Activated gamma-delta T cell treated with Interleukin-2 at 50 U/mL for 16 hours (primary cell): ENCODE data around the gene KIF18B.

Experiments used
- DNase-seq: peaks from one replicate; pipeline ENCODE4 v3.0.0-alpha.2; 2020

The KIF18B gene

DNA sequence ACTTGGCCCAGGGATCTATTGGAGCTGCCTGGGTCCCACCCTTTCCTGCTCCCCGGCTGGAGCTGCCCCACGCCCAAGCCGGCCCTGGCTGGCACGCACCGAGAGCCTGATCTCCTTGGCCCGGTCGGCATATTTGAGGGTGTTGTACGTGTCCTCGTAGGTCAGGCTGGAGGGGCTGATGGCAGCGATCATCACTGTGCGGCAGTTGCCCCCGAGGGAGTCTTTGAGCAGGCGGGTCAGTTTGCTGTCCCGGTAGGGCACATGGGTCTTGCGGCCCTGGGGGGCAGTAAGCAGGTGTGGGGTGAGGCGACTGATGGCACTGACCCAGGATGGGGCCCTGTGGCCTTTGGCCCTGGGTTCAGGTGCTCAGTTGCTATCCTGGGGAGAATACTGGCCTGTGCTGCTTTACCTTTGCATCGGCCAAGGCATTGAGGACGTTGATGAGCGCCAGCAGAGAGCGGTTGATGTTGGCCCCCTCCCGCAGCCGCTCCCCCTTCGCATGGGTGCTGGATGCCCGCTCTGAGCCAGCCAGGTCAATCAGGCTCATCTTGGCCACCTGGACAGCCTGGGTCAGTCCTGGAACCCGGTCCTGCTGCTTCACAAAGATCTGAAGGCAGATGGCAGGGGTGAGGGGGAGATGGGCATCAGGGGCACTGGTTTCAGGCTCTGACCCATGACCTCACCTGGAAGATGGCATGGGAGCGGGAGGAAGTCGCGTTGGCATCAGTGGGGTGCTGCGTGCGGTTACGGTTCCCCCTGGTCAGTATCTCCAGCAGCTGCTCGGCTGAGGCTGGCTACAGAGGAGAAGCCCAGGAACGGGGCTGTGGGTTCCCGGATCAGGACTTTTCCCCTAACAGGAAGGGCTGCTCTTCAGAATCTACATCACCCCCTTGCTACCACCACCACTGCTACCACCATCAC, 13.5 kb downstream of the KIF18B start:
- no peak for DNase-seq

DNA sequence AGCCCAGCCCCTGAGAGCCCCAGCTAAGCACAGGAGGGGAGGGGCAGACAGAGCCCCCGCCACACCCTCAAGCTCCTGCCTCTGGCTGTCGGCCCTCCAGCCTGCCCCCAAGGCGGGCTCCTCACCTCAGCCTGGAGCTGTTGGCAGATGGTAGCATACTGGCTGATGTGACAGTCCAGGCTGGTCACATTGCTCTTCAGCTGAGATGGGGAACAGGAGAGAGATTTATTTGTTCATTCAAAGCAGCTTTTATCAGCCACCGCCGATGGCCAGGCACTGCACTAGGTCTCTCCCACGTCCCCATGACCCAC, 14.8 kb downstream of the KIF18B start:
- DNase-seq: no peak

DNA sequence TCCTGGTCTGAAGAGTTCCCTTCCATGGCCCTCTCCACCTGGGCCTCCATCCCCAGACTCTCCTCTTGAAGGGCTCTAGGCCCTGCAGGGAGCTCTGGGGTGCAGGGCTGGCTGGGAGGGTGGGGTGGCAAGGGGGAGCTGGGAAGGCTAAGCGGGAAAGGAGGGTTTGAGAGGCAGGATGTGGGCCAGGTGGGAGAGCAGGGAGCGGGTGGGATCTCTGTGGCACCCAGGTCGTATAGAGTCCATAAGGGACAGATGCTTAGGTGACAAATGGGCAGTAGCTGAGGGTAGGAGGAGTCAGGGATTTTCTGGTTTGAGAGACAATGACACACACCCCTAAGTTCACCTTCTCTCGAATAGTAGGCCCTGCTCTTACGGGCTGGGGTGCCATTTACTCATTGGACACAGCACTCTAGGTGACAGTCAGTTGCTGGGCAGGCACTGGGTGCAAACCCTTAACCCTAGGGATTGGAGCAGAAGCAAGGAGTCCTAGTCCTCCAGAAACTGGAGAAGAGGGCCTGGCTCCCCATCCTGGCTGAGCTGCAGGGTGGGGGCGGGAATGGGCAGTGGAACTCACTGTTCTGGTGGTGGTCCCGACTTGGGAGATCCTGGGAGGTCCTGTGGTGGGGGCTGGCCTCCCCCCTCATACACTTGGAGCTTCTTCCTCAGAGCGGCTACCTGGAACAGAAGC, 15.3 kb downstream of the KIF18B start:
- DNase-seq: no peak

DNA sequence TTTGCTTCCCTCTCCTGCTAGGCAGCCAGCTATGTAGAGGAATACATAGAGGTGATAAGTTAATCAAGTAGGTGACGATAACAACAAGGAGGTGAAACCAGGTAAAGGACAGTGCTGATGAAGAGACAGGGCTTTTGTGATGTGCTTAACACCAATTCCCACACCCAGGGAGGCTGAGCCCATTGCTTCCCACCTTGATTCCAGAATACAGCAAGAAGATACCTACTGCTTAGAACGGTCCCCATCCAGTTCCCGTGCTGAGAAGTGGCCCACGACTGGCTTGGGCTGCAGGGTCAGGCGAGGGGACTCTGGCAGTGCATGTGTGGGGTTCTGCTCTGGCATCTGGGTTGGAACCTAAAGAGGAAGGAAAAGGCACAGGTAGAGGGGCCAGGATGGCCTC, 16.2 kb downstream of the KIF18B start:
- no peak for DNase-seq

DNA sequence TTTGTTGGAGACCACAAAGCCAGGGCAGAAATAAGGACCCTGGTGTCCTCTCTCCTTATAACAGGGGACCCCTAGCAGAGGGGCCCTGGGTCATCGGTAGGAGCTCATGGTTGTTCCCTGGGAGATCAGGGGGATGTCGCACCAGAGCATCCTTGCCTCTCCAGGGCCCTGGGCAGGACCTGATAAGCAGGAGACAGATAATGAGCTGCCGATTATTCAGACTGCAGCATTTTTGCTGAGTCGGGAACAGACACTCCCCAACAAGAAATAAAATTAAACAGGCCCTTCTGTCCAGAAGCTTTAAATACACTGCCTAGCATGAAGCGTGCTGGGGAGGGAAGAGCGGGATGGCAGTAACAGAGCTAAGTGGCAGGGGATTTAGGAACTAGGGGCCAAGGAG, 16.9 kb downstream of the KIF18B start:
- no peak for DNase-seq

DNA sequence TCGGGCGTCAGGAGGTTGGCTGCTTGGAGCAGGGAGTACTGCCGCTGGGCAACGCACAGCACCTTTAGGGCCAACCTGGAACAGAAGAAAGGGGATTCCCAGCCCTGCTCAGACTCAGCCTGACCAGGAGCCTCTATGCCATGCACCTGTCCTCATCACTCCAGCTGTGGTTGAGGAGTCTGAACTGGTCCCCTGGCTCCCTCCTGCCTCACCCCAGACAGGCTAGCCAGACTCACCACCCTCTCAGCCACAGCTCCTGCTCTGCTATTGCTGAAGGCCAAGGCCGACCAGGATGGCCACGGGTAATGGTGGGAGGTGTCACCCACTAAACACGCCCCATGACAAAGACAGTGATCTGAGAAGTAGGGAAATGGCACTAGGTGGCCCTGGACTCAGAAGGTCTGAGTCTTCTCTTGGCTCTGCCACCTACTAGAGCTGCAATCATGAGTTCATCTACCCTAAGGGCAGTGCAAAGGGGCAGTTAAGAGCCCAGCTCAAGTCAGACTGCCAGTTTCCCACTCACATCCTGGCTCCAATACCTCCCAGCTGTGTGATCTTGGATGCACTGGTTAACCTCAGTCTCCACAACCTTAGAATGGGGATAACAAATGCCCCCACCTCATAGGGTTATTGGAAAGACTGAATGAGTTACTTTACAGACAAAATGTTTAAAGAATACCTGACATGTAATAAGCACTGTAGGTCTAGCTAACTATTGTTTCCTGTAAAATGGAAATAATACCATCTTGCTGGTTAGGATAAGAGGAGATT, 18.4 kb downstream of the KIF18B start:
- no peak for DNase-seq

DNA sequence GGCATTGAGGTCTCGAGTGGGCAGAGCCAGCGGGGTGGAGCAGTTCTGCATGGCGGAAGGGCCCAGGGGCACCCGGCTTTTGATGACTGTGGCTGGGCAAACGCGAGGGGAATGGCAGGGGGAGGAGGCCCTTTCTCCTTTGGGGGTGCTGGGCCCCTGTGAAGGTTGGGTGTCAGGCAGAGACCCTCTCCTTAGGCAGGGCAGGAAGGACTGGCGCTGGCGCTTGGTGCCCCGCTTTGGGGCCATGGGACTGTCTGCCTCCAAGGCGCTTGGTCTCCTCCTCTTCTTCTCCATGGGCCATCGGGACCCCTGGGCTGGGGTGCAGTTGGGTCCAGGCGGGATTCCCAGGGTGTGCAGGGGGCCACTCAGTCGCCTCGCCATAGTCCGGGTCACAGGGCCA, 19.4 kb downstream of the KIF18B start:
- no peak for DNase-seq

DNA sequence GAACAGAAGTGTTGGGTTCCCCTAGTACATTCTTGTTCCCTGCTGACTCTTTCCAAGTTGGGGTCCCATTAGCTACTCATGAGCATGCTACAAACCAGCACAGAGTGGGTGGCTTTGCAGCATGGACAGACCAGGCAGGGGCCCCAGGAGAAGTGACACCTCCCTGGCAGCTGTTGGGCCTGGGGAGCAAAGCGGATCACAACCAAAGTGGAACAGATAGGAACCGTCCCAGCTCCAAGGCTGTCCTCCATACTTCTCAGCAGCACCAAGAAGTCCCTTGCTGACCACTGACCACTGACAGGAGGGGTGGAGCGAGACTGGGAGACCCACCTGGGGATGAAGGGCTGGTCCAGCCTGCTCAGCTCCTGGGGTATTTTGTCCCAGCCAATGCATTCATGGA, 19.9 kb downstream of the KIF18B start:
- no peak for DNase-seq

DNA sequence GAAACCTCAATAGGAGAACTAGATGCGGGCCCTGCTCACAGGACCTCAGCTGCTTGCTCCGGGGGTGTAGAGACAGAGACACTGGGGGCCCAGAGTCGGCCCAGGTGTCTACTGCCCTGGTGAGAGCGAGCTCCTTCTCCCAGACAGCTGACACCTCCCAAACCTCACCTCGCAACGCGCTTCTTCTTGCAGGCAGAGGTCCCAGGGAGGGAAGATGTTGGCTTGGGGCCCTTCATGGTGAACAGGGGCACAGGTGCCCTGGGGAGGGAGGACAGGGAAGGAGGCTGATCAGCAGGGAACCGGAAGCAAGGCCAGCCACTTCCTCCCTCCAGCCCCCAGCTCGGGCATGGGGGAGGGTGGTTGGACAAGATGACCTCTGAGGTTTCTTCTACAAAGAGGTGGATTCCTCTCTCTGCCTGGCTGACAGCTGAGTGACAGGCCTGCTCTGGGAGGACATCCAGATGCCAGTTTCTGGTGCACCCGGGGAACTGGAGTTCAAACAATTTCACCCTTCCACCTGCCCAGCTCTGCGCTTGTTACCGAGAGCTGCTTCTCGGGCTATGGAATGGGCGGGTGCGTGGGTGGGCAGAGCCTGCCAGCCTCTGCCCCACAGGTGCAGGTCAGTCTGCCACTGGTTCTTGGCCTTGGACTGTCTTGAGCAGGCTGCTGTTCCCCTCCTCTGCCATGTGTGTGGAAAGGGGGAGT, 20.6 kb downstream of the KIF18B start:
- DNase-seq: no peak

DNA sequence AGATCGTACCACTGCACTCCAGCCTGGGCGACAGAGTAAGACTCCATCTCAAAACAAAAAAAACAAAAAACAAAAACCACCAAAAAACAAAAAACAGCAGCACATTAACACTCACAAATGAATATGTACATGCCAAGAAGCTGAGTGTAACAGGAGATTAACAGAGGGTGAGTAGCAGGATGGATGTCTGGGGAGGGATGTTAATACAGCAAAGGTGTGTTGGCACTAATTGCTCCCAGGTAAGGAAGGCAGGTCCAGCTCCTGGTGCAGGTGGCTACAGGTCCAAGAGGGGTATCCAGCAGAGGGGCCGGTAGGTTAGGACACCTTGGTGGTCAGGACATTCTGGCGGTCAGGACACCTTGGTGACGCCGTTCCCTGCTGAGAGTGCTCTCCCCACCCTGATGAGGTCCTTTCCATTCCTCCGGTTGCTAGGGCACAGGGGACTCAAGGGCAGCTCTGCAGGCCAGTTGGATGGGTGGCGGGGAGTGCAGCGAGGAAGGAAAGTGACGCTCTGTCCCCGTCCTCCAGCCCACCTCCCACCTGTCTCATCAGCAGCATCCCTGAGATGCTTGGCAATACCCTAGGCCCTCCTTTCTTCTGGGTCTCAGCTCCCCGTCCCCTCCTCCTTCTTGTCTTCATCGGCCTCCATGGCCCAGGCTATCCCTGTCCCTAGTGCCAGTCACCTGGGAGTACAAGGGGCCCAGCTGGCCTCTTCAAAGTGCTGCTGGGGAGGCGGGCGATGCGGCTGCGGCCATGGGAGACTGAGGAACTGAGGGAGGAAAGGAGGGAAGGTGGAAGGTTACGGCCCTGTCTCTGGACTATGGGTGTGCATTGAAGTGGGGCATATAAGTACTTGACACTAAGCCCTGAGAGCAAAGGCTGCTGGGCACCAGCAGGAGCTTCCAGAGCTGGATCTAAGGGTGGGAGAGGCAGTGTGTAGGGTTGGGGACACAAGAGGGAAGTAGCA, 21.6 kb downstream of the KIF18B start:
- DNase-seq: no peak

DNA sequence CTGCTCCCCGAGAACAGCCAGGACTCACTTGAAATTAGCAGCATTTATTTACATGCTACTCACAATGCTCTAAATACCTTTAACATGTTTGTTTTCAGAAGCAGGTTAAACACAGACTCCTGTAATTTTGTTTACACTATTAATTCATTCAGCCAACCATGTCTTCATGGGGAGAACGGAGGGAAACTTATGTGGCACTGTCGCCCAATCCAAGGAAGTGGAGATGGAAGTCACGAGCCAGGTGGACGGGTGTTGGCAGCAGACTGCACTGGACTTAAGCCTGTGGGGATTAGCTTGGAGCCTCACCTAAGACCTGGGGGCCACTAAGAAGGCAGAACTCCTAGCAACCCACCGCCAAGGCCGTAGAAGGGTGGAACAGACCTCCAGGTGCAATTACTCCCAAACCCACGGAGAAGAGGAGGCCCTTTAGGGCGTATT, 23.4 kb downstream of the KIF18B start:
- DNase-seq: no peak

DNA sequence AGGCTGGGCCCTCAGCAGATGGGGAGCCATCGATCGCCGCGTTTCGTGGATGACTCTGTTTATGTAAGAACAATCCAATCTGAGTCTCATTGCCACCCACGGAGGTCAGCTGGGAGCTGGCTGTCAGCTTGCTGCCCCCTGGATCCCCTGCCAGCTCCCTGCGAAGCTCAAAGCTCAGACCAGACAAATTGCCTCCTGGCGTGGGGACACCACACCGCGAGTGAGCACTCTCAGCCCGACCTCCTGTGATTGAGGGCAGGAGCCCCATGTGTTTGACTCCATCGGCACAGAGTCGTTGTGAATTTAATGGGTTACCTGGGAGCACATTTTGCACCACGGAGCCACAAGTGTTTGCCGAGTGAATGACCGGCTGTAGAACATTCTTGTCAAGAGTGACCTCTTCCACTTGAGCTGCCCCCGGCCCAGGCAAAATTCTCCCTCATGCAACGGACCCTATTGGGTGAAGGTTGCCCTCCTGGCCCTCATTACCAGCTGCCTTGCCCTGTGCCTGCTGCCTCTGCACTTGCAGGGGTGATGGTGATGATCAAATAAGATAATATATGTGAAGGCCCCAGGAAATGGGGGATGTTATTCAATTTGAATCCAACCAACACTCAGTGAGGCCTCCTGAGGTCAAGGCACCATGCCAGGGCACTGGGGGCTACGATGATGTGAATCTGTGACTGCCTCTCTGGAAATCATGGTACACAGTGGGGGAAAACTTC, 24.7 kb downstream of the KIF18B start:
- DNase-seq: no peak

DNA sequence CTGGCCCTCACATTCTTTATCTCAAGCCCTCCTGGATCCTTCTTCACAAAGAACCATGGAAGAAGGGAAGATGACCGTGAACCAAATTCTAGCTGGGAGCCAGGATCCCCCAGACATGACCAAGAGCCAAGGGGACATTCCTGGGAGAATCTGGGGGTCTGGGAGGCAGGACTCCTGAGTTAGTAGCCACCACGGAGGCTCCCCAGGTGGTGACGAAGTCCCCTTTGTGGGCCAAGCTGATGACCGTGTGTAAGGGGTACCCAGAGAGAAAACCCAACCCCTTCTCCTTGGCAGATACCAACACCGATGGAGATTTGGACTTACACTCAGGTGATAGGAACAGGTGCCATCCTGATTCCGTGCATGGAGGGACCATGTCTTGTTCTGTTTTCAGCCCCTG, 25.4 kb downstream of the KIF18B start:
- DNase-seq: no peak

DNA sequence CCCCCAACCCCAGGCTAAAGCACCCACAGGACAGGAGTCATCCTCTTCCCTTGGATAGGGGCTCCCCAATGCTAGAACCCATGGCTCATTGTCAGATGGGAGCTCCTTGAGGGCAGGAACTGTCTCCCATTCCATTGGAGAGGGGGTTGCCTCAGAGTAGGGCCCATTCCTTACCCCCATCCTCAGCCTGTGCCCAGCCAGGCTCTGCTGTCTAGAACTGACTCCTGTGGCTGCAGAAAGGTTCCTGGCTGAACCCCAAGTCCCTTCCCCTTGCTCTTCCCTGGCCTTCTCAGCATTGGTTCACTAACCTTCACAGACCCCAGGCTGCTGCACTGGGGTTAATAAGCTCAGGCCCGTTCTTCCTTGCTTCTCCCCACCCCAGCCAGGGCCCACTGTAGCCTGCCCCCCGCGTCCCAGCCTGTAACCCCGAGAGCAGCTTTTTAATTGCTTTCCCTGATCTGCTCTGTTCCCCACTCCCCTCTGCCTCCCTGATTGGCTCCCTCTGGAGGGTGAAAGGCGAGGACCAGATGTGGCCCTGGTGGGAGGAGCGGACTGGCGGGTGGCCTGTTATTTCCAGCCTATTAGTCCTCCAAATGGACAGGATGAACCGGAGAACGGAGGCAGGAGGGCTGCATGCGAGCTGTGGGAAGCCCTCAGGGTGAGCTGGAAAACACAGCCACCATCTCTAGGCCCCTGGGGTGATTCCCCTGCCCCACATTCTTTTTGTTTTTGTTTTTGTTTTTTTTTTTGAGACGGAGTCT, 26.3 kb downstream of the KIF18B start:
- no peak for DNase-seq

DNA sequence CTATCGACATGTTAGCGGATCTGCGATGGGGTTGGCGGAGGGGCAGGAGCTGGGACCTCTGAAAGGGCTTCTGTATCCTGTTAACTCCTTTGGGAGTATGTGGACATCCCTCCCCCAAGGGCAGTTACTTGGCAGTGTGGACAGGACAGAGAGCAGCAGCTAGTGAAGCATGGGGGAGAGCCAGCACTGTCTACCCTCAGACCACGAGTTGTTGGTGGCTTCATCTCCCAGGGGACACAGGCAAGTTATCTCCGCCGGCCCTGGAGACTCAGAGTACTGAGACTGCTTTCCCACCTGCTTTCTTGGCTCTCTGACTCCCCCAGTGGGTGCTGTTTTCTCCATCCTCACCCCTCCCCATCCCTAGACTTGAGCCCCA, 27.0 kb downstream of the KIF18B start:
- DNase-seq: no peak

DNA sequence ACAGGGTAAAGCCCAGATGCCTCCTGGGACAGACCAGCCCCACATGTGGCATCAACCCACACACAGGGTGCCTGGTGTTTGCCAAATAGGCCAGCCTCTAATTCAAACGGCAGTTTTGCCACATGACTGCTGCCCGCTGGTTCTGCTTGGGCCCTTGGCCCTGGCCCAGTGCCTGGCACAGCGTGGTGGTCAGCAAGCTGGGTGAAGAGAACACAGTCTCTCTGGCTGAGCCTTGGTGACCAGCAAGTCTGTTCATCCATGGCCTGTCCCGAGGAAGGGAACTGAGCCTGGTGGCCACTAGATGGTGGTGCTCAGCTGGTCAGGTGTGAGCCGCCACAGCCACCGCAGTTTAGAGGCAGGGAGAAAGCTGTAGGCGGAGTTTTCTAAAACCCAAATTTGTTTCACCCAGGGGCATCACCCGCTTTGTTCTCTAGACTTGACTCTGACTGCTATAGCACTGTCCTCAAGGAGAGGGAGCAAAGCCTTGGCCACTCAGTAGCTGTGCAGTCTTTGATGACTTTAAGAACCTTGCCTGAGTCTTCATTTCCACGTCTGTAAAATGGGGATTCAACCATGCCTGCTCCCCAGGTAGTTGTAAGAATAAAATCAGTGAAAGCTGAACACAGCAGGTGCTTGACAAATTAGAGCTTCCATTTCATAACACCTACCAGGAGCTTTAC, 27.5 kb downstream of the KIF18B start:
- peak; percentile 45 for DNase-seq

DNA sequence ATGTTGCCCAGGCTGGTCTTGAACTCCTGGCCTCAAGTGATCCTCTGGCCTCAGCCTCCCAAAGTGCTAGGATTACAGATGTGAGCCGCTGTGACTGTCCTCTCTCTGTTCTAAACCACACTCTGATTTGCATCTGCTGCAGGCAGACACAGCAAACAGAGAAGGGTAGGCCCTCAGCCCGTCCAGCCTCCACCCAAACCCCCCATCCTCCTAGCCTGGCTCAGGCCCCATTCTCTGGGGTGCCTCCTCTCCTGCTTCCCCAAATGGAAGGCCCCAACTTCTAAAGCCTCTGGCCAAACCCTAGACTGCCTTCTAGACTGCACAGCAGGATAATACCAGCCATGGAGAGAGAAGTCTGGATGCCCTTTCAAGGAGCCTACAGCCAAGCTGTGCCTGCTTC, 28.2 kb downstream of the KIF18B start:
- DNase-seq: no peak

DNA sequence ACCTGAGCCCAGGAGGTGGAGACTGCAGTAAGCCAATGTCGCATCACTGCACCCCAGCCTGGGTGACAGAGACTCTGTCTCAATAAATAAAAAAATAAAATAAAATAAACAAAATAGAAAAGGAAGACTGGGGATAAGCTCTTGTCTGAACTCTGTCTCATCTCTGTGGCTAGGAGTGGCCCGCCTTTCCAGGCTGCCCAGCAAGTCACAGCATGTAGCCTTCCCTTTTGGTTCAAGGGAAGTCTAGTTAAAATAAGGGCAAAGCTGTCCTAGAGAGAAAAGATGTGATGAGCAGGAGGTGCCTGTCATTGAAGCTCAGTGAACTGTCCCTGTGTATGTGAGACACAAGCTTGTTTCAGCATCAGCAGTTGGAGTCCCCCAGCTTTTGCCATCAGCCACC, 29.6 kb downstream of the KIF18B start:
- DNase-seq: no peak

DNA sequence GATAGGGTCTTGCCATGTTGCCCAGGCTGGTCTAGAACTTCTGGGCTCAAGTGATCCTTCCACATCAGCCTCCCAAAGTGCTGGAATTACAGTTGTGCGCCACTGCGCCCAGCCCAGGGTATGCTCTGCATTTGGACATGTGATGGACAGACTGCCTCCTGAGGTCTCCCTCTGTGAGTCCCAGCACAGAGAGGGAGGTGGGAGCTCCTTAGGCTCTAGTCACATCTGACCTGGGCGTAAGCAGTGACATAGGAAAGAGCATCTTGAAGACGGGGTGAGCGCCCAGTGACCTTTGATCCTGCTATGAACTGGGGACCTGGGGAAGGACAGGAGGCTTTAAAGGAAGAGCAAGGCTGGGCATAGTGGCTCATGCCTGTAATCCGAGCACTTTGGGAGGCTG, 30.1 kb downstream of the KIF18B start:
- DNase-seq: no peak

DNA sequence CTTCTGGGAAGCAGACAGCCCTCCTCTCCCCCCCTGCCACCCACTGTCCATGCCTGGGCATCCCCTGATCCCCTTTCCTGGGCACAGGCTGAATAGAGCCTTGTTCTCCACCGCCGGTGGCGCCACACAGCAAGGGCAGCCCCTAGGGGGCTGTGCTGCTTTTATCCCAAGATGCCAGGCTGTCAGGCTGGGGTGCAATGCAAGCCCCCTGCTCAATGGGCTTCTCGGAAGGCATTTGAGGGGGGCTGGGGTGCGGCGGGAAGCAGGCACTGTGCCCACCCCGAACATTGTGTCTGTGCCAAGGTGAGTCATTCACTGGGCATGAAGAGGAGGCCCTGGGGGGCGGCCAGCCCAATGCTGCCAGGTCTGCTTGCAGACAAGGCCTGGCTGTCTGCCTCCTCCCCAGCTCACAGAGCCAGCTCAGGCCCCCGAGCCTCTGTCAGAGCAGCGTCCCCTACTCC, 30.8 kb downstream of the KIF18B start:
- DNase-seq: no peak
